HG02798 (cell line): ENCODE data around the gene ERP29.
"Not testable (repeated sequence)": the region's sequence is repeated elsewhere in the genome, so short reads cannot be mapped to it uniquely, and the experiment has no call there.

Experiments
- ATAC-seq: cut with Tn5 transposase; IDR thresholded peaks from one replicate; pipeline ENCODE4 v1.9.1; 2021; ENCODE audit warnings: mild to moderate bottlenecking; ENCODE audit not compliant: unreplicated experiment, poor library complexity

Gene ERP29

GRCh38 chr12:112000820-112001219 lies 12.4 kb upstream of the ERP29 start:
- ATAC-seq, result no peak

GRCh38 chr12:112001576-112001975 lies 11.7 kb upstream of the ERP29 start:
- no peak for ATAC-seq

DNA sequence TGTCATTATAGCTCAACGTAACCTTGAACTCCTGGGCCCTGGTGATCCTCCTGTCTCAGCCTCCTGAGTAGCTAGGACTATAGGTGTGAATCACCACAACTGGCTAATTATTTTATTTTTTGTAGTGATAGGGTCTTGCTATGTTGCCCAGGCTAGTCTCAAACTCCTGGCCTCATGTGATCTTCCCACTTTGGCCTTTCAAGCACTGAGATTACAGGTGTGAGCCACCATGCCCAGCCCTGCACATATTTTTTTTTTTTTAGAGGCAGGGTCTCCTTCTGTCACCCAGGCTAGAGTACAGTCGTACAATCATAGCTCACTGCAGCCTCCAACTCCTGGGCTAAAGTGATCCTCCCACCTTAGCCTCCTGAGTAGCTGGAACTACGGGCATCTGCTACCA lies 9.2 kb upstream of the ERP29 start:
- ATAC-seq, result no peak

GRCh38 chr12:112005419-112006395 lies 7.5 kb upstream of the ERP29 start:
- ATAC-seq, result no peak

DNA sequence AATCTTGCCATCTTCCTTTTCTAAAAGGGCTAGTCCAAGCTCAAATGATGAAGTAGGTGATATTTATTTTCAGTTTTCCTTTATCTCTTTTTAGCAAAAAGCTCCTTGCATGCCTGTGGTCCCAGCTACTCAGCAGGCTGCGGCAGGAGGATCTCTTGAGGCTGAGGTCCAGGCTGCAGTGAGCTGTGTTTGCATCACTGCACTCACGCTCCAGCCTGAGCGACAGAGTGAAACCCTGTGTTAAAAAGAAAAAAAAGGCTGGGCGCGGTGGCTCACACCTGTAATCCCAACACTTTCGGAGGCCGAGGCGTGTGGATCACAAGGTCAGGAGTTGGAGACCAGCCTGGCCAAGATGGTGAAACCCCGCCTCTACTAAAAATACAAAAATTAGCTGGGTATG lies 5.3 kb upstream of the ERP29 start:
- no peak for ATAC-seq

GRCh38 chr12:112008918-112009317 lies 4.3 kb upstream of the ERP29 start:
- no peak for ATAC-seq

DNA sequence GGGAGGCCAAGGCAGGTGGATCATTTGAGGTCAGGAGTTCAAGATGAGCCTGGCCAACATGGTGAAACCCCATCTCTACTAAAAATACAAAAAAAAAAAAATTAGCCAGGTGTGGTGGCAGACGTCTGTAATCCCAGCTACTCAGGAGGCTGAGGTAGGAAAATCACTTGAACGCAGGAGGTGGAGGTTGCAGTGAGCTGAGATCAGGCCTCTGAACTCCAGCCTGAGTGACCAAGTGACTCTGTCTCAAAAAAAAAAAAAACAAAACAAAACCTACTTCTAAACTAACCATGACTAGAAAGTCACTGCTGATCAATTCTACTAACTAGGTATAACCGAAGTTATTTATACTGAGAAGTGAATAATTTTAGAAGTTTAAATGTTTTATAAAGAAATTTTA lies 3.6 kb upstream of the ERP29 start:
- not testable (repeated sequence) for ATAC-seq

GRCh38 chr12:112010415-112011344 lies 2.5 kb upstream of the ERP29 start:
- ATAC-seq, result no peak

- ATAC-seq, result no peak
These were observed 1.5 kb upstream of the ERP29 start for GRCh38 chr12:112011685-112012084.

- ATAC-seq, result peak; percentile 24
These were observed 576 bp downstream of the ERP29 start for GRCh38 chr12:112013601-112014402.

DNA sequence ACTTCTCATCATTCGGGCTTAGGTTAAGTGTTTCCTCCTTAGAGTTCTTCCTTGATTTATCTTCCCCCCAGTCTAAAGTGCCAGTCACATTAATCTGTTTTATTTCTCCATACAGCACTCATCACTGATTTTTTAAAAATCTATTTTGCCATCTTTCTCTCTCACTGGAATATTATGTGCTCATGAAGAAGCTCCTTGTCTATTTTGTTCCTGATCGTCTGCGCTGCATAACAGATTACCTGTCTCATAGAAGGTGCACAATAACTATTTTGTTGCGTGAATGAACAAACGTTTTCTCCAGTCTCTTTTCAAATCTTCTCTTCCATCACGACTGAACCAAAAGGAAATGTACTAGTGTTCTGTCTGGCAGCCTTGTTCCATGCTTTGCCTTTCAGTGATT lies 2.7 kb downstream of the ERP29 start:
- no peak for ATAC-seq

GRCh38 chr12:112017041-112017440 lies 3.8 kb downstream of the ERP29 start:
- ATAC-seq, result no peak

- no peak for ATAC-seq
These were observed 5.5 kb downstream of the ERP29 start for GRCh38 chr12:112018571-112019237.

DNA sequence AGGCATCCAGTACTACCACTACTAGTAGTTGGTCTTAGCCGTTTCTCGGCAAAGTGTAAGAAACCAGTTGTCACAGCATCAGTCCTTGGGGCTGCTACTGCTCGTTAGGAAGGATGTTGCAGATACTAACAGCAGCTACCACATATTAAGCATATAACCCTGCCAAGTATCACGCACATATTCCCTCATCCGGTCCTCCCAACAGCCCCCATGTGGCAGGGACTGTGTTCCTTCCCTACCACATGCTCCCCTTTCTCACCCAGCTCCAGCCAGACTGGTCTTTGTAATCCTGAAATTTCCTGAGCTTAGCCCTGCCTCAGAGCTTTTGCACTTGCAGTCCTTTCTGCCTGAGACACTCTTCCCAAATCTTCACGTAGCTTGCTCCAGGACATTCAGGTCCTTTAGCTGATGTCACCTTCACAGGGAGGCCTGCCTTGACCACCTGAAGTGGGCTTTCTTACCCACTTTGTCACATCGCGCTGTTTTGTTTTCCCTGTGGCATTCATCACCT lies 7.8 kb downstream of the ERP29 start:
- ATAC-seq, result no peak

- ATAC-seq, result no peak
These were observed 9.2 kb downstream of the ERP29 start for GRCh38 chr12:112022241-112023016.

GRCh38 chr12:112023759-112024396 lies 10.7 kb downstream of the ERP29 start:
- no peak for ATAC-seq

DNA sequence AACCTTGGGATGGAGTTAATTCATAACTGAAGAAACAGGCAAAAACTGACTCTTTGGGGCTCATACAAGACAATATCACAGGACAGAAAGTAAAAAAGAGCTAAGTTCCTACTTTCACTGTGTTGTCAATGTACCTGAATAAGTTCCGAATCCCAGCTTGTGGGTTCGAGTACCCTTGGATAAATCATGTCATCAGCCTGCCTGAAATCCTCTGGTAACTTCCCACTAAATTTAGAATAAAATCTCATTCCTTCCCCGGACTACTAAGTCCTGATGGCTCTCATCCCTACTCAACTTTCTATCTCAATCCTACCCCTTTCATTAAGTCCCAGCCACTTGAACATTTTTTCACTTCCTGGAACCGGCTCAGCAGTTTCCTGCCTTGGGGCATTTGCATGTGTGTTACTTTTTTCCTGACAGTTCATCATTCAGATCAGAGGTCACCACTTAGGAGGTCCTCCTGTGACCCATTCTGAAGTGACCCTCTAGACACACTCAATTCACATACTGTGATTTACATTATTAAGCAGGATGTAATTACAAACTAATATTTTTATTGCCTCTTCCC lies 12.7 kb downstream of the ERP29 start:
- no peak for ATAC-seq

DNA sequence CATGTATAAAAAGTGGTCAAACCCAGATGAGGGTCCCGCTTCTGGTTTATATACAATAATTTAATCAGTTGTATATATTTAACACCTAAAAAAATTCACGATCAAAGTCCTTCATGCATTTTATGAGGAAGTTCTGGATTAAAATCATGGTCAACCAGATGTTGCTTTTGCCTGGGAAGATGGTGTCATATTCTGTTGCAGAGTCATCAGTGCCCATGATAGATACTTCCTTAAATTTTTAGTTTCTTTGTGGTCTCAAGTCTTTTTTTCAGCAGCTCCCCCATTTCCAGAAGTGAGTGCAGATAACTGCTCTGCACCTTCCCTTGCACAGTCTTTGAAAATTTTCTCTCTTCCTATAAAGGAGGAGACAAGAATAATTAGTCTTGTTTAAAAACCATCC lies 16.1 kb downstream of the ERP29 start:
- ATAC-seq, result no peak
